Caki2 (cell line): ENCODE results near the gene CBX2. TPM values are rescaled to one million over a fixed set of nuclear protein-coding genes. Genes with fewer than 3 reads are reported as not detected.

Experiments used
- DNase-seq: peaks from one replicate; pipeline ENCODE4 v3.0.0-alpha.2; 2015; ENCODE audit warnings: low read depth
- in situ Hi-C: cut with HindIII; loops from 2 replicates; pipeline ENCODE4 v1.10.0; 2016; ENCODE audit warnings: low sequenced_read_pairs, low pct_unique_long_range_greater_than_20kb, mixed read lengths
- total RNA-seq: library from RNA; depleted of rRNA; stranded (reverse); fragments of >200 nt; shearing (Covaris generic); gene quantifications from 2 replicates; pipeline ENCODE4 v1.2.3, GENCODE V29; 2014; ENCODE audit warnings: low replicate concordance

Gene CBX2
- total RNA-seq, 1 experiment from 2014 or later, result 14.7 TPM

DNA sequence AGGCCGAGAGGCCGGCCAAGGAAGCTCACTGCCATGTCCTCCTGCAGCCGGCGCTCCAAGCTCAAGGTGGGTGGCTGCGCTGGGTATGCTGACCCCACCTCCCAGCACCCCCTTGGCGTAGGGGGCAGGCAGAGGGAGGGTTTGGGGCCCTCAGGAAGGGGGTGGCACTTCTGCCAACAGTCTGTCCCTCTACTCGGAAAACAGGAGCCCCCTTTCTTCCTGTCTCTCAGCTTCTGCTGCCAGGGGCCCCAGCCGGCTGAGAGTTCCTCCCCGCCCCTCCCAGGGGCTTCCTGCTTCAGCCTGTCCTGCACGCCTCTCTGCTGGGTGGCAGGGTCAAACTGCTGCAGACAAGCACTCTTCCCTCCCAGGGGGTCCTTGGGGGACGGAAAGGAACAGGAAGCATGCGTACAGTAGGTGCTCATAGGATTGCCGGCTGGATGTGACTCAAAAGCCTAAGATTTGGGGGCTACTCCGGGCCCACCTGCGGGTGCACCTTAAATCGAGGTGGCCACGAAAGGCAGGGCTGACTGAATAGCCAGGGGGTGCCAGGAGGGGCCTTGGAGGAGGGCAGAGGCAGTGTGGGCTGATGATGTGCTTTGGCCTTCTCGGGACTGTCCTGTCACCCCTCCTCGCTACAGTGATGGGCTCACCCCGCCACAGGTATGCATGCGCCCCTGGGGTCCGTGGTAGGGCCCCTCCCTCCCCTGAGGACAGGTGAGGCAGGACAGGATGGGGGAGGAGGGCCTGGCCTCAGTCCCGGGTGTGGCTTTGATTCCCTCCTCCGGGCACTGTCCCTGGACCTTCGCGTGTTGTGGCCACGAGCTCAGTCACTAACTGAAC is 4.0 kb downstream of the CBX2 start:
- in situ Hi-C loops, result no loop called here
- no peak for DNase-seq

- no peak for DNase-seq
- in situ Hi-C loops, result no loop called here
Measured at GRCh38 chr17:79783891-79784290, 5.9 kb downstream of the CBX2 start.

- DNase-seq, result no peak
- in situ Hi-C loops, result no loop called here
Measured at GRCh38 chr17:79784353-79785016, 6.5 kb downstream of the CBX2 start.

DNA sequence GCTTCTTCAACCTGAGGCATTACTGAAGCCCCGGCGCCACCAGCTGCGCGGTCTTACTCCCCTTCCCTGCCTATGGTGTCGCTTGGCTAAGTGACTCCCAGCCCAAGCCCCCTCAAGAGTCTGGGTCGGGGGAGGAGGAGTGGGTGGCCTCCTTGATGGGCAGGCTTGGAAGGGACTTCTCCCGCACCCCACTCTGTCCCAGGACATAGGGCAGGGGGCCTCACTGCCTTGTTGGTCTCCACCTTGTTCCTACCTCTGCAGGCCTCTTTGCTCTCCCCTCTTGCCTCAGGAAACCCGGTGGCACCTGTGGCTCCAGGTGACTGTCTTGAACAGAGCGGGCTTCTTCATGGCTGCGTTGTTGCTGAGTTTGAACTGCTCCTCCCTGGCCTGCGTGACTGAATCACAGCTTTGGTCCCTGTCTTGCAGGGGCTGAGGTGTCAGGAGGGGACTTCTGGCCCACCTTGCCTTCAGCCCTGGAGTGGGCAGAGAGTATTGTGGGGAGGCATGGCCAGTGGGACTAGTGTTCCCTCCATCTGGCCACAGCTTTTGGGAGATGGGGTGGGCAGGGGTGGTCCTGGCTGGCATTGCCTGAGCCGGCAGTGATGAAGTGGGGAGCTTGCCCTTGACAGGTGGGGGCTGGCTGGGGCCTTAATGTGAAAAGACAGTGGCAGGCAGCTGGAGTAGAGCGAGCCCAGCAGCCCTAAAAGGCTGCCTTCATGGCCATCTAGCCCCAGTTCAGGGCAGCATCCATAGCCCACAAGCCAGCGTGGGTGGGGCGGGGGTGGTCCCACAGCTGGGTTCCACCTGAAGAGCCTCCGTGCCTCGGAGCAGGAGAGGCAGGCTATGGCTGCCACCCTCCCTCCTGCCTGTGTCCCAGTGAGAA is 7.3 kb downstream of the CBX2 start:
- in situ Hi-C loops, result no loop called here
- DNase-seq, result no peak

- in situ Hi-C loops, result no loop called here
- DNase-seq, result no peak
Measured at GRCh38 chr17:79785900-79786810, 8.2 kb downstream of the CBX2 start.

DNA sequence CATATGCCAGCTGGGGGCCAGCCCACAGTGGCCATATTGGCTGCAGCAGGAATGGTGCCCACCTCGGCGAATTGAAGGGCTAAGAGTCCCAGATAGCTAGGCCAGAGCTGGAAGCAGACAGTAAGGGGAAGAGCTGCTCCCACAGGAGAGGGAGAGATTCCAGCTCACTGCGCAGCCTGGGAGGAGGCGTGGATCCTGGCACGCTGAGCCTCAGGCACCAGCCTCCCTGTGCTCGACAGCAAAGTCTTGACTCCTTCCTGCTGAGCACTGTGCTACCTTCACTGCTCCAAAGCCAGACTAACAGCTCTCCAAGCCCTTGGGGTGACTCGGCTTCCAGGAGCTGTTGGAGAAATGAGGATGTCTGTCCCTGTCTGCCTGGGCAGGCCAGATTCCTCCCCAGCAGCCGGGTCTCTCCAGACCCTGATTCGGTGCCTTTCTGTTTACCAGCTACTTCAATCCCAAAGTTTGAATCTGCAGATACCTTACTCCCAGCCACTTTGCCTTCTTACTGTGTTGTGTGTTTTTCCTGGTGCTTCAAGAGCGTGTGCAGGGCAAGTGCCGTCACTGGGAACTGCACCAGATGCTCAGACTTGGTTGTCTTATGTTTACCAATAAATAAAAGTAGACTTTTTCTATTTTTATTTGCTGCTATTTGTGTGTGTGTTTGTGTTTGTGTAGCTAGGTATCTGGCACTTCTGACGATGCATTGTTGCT is 9.1 kb downstream of the CBX2 start:
- no peak for DNase-seq
- in situ Hi-C loops, result no loop called here

- no peak for DNase-seq
- in situ Hi-C loops, result no loop called here
Measured at GRCh38 chr17:79788455-79788854, 10.5 kb downstream of the CBX2 start.

GRCh38 chr17:79788989-79789942 is 11.3 kb downstream of the CBX2 start:
- no peak for DNase-seq
- in situ Hi-C loops, result no loop called here

GRCh38 chr17:79789943-79790804 is 12.2 kb downstream of the CBX2 start:
- DNase-seq, result no peak
- in situ Hi-C loops, result no loop called here

GRCh38 chr17:79790805-79791734 is 13.1 kb downstream of the CBX2 start:
- DNase-seq, result no peak
- in situ Hi-C loops, result no loop called here

- in situ Hi-C loops, result no loop called here
- no peak for DNase-seq
Measured at GRCh38 chr17:79791735-79792161, 13.8 kb downstream of the CBX2 start.

DNA sequence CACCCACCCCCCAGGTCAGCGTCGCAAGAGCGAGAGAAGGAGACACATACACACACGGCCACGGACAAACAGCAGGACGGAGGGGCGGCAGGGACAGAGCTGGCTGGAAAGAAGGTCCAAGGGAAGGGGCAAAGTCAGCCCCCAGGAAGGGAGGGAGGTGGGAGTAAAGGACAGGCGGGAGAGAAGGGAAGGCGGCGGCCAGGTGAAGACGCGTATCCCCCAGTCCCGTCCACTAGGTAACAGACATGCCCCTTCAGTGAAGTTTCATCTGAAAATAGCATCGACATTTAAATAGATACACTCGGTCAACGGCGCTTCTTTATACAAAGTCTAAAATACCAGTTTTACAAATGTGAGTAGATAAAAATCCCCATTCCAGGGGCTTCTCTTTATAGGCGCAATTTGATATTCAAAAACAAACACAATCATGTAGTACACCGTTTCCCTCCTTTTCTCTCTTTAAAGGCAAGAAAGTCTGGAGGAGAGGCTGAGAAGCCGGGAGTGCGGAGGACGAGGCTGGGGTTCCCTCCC is 14.5 kb downstream of the CBX2 start:
- in situ Hi-C loops, result no loop called here
- no peak for DNase-seq

DNA sequence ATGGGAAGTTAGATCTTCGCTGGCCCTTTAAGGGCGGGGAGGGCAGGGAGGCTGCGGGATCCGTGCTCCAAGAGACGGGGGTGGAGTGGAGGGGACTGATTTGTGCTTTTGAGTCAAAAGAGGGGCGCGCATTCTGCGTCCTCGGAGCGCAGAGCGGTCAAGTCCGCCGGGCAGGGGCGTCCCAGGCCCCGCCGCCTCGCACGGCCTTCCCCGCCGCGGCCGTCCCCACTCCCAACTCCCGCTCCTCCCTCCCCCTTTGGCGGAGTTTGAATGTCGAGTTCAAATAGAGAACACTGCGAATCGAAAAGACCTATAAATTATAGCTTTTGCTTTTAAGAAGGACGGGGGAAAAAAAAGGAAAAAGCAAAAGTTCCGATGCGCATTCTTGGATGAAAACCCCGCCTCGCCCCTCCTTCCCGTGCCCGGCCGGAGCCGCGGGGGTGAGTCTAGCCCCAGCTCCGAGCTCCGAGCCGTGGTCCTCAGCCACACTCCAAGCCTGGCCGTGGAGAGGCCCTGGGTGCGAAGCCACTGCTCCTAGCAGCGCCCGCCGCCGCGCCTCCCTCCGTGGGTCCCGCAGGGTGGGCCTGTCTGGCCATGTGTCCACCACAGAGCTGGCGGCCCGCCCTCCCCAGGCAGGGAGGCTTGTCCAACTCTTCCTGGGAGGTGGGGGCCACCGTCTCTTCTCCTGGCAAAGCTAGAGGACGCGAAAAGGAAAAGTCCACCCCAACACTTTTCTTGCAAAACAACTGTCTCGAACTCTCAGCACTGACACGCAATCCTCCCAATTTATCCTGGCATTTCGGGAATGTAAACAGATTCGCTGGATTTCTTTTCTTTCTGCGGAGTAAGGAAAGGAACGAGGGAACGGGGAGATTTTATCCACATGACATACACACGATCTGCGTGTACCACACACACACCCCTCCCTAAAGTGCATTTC is 15.3 kb downstream of the CBX2 start:
- no peak for DNase-seq
- in situ Hi-C loops, result no loop called here
